ENCODE results near the gene SPN. TPM values are rescaled to one million over a fixed set of nuclear protein-coding genes. Genes with fewer than 3 reads are reported as not detected.

SPN gene
- total RNA-seq, 2 experiments from 2014 or later = 110 to 119 TPM

DNA sequence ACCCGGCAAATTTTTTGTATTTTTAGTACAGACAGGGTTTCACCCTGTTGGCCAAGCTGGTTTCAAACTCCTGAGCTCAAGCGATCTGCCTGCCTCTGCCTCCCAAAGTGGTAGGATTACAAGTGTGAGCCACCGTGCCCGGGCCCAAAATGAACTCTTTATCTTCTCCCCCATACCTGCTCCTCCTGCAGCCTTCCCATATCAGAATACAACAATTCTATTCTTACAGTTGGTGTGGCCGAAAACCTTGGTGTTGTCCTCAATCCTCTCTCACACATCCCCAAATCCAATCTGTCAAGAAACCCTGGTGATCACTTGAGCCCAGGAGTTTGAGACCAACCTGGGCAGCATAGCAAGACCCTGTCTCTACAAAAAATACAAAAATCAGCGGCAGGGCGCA, 19.5 kb upstream of the SPN start:
- no peak for ATAC-seq
- no peak for DNase-seq
- Mint-ChIP-seq H3K27ac (peak overlapping the region; percentile 22), H3K4me1 (ENCODE audit: low read depth) (peaks cover 36% of the 10 kb centered on the region), H3K27me3 (no peaks in the 10 kb centered on the region), H3K9me3 (no peaks in the 10 kb centered on the region), H3K4me3 (no peak overlapping the region), H3K36me3 (ENCODE audit: low read depth) (no peaks in the 10 kb centered on the region)
- TF ChIP-seq, protein P1, sequence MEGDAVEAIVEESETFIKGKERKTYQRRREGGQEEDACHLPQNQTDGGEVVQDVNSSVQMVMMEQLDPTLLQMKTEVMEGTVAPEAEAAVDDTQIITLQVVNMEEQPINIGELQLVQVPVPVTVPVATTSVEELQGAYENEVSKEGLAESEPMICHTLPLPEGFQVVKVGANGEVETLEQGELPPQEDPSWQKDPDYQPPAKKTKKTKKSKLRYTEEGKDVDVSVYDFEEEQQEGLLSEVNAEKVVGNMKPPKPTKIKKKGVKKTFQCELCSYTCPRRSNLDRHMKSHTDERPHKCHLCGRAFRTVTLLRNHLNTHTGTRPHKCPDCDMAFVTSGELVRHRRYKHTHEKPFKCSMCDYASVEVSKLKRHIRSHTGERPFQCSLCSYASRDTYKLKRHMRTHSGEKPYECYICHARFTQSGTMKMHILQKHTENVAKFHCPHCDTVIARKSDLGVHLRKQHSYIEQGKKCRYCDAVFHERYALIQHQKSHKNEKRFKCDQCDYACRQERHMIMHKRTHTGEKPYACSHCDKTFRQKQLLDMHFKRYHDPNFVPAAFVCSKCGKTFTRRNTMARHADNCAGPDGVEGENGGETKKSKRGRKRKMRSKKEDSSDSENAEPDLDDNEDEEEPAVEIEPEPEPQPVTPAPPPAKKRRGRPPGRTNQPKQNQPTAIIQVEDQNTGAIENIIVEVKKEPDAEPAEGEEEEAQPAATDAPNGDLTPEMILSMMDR (IDR thresholded peaks at IDR 0.05) = no peak
- intact Hi-C loops (cut with micrococcal nuclease) = no loop called here
- CTCF ChIA-PET = no interaction called here
- POLR2A ChIA-PET = interaction anchor here (1.2 kb wide), 1 partner anchor 36 kb away, joined by 4 read pairs; the partner anchor contains the start of gene QPRT

DNA sequence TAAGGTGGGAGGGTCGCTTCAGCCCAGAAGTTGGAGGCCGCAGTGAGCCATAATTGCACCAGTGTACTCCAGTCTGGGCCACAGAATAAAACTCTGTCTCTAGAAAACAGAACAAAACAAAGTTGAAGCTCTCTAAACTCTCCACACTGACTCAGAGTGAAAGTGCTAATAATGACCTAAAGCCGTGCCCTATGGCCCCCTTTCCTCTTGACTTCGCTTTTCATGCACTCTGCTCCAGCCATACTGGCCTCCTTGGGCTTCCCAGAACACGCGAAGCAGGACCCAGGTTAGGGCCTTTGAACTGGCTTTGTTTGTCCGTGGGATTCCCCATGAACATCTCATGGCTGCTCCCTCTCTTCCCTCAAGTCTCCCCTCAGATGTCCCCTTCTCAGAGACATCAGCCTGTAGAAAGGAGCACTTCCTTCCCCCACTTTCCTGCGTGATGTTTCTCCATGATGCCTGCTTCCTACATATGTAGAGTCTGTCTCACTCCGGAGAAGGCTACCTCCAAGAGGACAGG, 18.6 kb upstream of the SPN start:
- intact Hi-C loops (cut with micrococcal nuclease) = no loop called here
- TF ChIP-seq, protein P1 (IDR thresholded peaks at IDR 0.05) = no peak
- Mint-ChIP-seq H3K36me3 (ENCODE audit: low read depth) (no peaks in the 10 kb centered on the region), H3K27me3 (no peaks in the 10 kb centered on the region), H3K9me3 (no peaks in the 10 kb centered on the region), H3K27ac (peak overlapping the region; percentile 31), H3K4me3 (no peak overlapping the region), H3K4me1 (ENCODE audit: low read depth) (peaks cover 36% of the 10 kb centered on the region)
- ATAC-seq = no peak
- POLR2A ChIA-PET = interaction anchor here (1.2 to 1.4 kb wide), 2 partner anchors 22 to 35 kb away, joined by 3 to 4 read pairs; partner anchors contain the start of gene QPRT
- no peak for DNase-seq
- CTCF ChIA-PET = no interaction called here

DNA sequence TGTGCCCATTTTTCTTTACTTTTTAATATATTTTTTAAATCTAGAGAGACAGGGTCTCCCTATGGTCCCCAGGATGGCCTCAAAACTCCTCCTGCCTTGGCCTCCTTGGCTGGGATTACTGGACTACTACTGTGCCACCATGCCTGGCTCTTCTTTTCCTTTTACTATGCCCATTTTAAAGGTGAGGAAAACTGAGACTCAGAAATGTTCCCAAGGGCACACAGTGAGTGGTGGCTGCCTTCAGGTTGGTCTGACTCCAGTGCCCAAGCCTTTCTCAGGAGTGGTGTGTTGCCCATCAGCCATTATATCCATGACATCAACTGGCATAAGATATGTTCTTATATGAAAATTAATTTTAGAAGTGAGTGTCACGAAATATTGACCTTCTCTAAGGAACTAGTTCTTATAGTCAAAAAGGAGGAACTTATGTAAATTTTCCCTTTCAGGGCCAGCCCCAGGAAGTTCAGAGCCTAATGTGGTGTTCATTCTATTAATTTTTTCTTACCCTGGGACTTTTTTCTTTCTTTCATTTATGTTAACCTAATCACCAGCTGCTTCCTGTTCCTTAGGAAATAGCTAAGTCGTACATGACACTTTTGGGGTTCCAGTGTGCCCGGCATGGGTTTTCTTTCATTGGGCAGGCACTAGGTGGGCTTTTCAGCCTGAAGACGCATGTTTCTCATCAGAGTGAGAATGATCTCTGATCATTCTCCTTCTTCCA, 17.9 kb upstream of the SPN start:
- intact Hi-C loops (cut with micrococcal nuclease) = no loop called here
- Mint-ChIP-seq H3K9me3 (no peaks in the 10 kb centered on the region), H3K4me3 (no peak overlapping the region), H3K4me1 (ENCODE audit: low read depth) (peaks cover 42% of the 10 kb centered on the region), H3K27ac (peak overlapping the region; percentile 67), H3K36me3 (ENCODE audit: low read depth) (no peaks in the 10 kb centered on the region), H3K27me3 (no peaks in the 10 kb centered on the region)
- ATAC-seq (peak; percentile 10), DNase-seq (no peak)
- ChIA-PET CTCF (no interaction called here), POLR2A (interaction anchor here (1.0 to 1.4 kb wide), 2 partner anchors 21 to 29 kb away, joined by 3 read pairs; no protein-coding TSS in a partner anchor)
- TF ChIP-seq, protein P1 (IDR thresholded peaks at IDR 0.05) = no peak

DNA sequence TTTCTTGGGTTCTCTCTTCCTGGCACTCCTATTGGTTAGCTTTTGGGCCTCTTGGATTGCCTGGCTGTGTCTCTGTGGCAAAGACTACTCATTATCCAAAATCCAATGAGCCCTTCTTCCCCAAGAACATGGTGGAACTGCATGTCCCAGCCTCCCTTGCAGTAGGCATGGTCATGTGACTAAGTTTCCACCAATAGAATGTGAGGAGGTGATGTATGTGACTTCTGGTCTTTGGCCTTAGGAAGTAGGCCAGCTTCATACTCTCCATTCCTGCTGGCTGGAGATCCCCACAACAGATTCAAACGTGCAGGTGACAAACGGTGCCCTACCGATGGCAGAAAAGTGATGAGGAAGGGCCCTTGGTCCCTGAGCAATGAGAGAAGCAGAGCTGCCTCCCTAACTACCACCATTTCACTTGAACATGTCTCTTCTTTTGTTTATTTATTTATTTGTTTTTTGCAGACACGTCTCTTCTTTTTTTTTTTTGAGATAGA, 17.3 kb upstream of the SPN start:
- CTCF ChIA-PET = no interaction called here
- peaks cover 39% of the 10 kb centered on the region for H3K4me1 Mint-ChIP-seq (ENCODE audit: low read depth)
- no peaks in the 10 kb centered on the region for H3K27me3 Mint-ChIP-seq
- no peak overlapping the region for H3K4me3 Mint-ChIP-seq
- intact Hi-C loops (cut with micrococcal nuclease) = no loop called here
- peak; percentile 34 for DNase-seq
- TF ChIP-seq, protein P1 (IDR thresholded peaks at IDR 0.05) = no peak
- no peaks in the 10 kb centered on the region for H3K36me3 Mint-ChIP-seq (ENCODE audit: low read depth)
- H3K27ac Mint-ChIP-seq = peak overlapping the region; percentile 67
- no peaks in the 10 kb centered on the region for H3K9me3 Mint-ChIP-seq
- POLR2A ChIA-PET = interaction anchor here (1.0 to 1.4 kb wide), 2 partner anchors 20 to 28 kb away, joined by 3 read pairs; no protein-coding TSS in a partner anchor
- ATAC-seq = peak; percentile 62

DNA sequence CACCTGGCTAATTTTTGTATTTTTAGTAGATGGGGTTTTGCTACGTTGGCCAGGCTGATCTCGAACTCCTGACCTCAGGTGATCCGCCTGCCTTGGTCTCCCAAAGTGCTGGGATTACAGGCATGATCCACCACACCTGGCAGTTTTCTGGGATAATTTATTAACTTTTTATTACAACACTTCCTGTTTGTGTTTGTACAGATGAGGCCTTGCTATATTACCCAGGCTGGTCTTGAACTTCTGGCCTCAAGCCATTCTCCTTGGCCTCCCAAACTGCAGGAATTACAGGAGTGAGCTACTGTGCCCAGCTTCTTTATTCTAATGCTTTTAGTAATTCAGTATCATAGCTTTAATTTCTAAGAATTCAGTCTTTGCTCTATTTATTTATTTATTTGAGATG, 16.1 kb upstream of the SPN start:
- intact Hi-C loops (cut with micrococcal nuclease) = no loop called here
- Mint-ChIP-seq H3K4me3 (no peak overlapping the region), H3K9me3 (no peaks in the 10 kb centered on the region), H3K4me1 (ENCODE audit: low read depth) (peaks cover 27% of the 10 kb centered on the region), H3K36me3 (ENCODE audit: low read depth) (no peaks in the 10 kb centered on the region), H3K27ac (no peak overlapping the region), H3K27me3 (no peaks in the 10 kb centered on the region)
- TF ChIP-seq, protein P1 (IDR thresholded peaks at IDR 0.05) = no peak
- no peak for DNase-seq
- ATAC-seq = no peak
- ChIA-PET CTCF (no interaction called here), POLR2A (interaction anchor here (0.6 to 1.0 kb wide), 2 partner anchors 16 to 36 kb away, joined by 3 to 4 read pairs; partner anchors contain the start of gene SPN)

Data from activated CD8-positive, alpha-beta T cell treated with anti-CD3 and anti-CD28 coated beads for 36 hours (primary cell).